Measurements from ENCODE around the gene ALCAM.

ALCAM gene

GRCh38 chr3:105528955-105529354 lies 162.2 kb downstream of the ALCAM start:
- DNase-seq, result no peak

GRCh38 chr3:105529456-105529855 lies 162.7 kb downstream of the ALCAM start:
- no peak for DNase-seq

- DNase-seq, result no peak
Measured at GRCh38 chr3:105532251-105532650, 165.5 kb downstream of the ALCAM start.

- no peak for DNase-seq
Measured at GRCh38 chr3:105533960-105534359, 167.3 kb downstream of the ALCAM start.

GRCh38 chr3:105534491-105534890 lies 167.8 kb downstream of the ALCAM start:
- no peak for DNase-seq

- no peak for DNase-seq
Measured at GRCh38 chr3:105537371-105538080, 170.8 kb downstream of the ALCAM start.

GRCh38 chr3:105538483-105538882 lies 171.8 kb downstream of the ALCAM start:
- no peak for DNase-seq

- no peak for DNase-seq
Measured at GRCh38 chr3:105539897-105540296, 173.2 kb downstream of the ALCAM start.

GRCh38 chr3:105542282-105543019 lies 175.7 kb downstream of the ALCAM start:
- no peak for DNase-seq

GRCh38 chr3:105545051-105545450 lies 178.3 kb downstream of the ALCAM start:
- DNase-seq, result no peak

GRCh38 chr3:105553851-105554250 lies 187.1 kb downstream of the ALCAM start:
- DNase-seq, result no peak

- no peak for DNase-seq
Measured at GRCh38 chr3:105555206-105555605, 188.5 kb downstream of the ALCAM start.

- DNase-seq, result no peak
Measured at GRCh38 chr3:105559856-105560255, 193.1 kb downstream of the ALCAM start.

GRCh38 chr3:105561876-105562275 lies 195.2 kb downstream of the ALCAM start:
- DNase-seq, result no peak

GRCh38 chr3:105564546-105565288 lies 198.0 kb downstream of the ALCAM start:
- DNase-seq, result no peak

GRCh38 chr3:105571005-105571404 lies 204.3 kb downstream of the ALCAM start:
- no peak for DNase-seq

- DNase-seq, result no peak
Measured at GRCh38 chr3:105572501-105572900, 205.8 kb downstream of the ALCAM start.

GRCh38 chr3:105579439-105579838 lies 212.7 kb downstream of the ALCAM start:
- no peak for DNase-seq

- no peak for DNase-seq
Measured at GRCh38 chr3:105580296-105580965, 213.7 kb downstream of the ALCAM start.

GRCh38 chr3:105582015-105582414 lies 215.3 kb downstream of the ALCAM start:
- DNase-seq, result no peak

- DNase-seq, result no peak
Measured at GRCh38 chr3:105584003-105584790, 217.5 kb downstream of the ALCAM start.

- no peak for DNase-seq
Measured at GRCh38 chr3:105593315-105593714, 226.6 kb downstream of the ALCAM start.
